ENCODE data around the gene TPPP2.
"Not testable (repeated sequence)": the region's sequence is repeated elsewhere in the genome, so short reads cannot be mapped to it uniquely, and the experiment has no call there.

GRCh38 chr14:20985650-20986049 is 44.4 kb upstream of the TPPP2 start:
- TF ChIP-seq, protein P1, sequence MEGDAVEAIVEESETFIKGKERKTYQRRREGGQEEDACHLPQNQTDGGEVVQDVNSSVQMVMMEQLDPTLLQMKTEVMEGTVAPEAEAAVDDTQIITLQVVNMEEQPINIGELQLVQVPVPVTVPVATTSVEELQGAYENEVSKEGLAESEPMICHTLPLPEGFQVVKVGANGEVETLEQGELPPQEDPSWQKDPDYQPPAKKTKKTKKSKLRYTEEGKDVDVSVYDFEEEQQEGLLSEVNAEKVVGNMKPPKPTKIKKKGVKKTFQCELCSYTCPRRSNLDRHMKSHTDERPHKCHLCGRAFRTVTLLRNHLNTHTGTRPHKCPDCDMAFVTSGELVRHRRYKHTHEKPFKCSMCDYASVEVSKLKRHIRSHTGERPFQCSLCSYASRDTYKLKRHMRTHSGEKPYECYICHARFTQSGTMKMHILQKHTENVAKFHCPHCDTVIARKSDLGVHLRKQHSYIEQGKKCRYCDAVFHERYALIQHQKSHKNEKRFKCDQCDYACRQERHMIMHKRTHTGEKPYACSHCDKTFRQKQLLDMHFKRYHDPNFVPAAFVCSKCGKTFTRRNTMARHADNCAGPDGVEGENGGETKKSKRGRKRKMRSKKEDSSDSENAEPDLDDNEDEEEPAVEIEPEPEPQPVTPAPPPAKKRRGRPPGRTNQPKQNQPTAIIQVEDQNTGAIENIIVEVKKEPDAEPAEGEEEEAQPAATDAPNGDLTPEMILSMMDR (IDR thresholded peaks at IDR 0.05), result not testable (repeated sequence)
- not testable (repeated sequence) for TF ChIP-seq POLR2A (IDR thresholded peaks at IDR 0.05)

Measured in adrenal gland (tissue), 5 donors.